ENCODE results near the gene PKLR.
"Not testable (repeated sequence)": the region's sequence is repeated elsewhere in the genome, so short reads cannot be mapped to it uniquely, and the experiment has no call there.

Gene PKLR

DNA sequence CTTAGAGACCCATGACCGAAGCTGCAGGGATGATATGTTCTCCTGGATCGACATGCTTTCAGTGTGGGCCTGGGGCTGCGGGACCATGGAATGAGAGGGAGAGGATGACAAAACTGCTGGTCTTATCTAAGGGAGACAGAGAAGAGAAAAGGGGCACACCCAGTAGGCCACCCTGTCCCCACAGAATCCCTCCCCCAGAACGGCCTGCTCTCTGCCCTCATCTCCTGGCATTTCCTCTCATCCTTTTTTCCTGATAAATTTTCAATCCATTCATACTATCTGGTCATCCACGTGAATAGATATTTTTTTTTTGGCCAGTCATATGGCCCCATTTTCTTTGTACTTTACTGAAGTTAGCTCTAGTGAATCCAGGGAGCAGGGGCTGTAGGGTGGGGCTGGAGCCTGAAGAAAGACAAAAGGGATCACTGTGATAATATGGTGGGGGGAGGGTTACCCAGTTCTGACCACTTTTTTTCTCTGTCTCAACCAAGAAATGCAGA, at the start of gene PKLR:
TSS of gene PKLR (minus strand) at position 97 of the 500 bp plus-strand sequence. CDS start at position 54, 43 bp downstream.
- no peak within 1 kb of the TSS for H3K27ac ChIP-seq (ENCODE audit: low read length)
- peaks cover 3% of the 10 kb centered on the region for H3K4me1 ChIP-seq (ENCODE audit: control insufficient read depth, low read depth, low read length)
- H3K9me3 ChIP-seq (ENCODE audit: control insufficient read depth, low read depth, low read length) = no peaks in the 10 kb centered on the region
- H3K9ac ChIP-seq (ENCODE audit: low read length) = no peak within 1 kb of the TSS
- no peaks in the 10 kb centered on the region for H3K36me3 ChIP-seq (ENCODE audit: control insufficient read depth, low read depth, low read length)
- no peak within 1 kb of the TSS for H3K4me3 ChIP-seq (ENCODE audit: low read length)
- no peaks in the 10 kb centered on the region for H3K27me3 ChIP-seq (ENCODE audit: control insufficient read depth, insufficient read depth, low read length)

DNA sequence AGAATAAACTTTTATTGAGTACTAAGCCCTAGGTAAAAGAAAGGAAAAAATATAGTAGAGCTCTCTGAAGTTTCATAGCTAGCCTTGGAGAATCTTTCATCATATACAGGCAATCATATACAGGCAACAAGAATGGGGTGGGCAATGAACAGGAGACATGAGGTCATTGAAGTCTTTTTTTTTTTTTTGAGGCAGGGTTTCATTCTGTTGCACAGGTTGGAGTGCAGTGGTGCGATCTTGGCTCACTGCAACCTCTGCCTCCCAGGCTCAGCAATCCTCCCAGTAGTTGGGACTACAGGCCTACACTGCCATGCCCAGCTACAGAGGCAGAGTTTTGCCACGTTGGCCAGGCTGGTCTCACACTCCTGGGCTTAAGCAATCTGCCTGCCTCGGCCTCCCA, 41.6 kb upstream of the PKLR start:
- Histone ChIP-seq H3K4me3 (ENCODE audit: low read length) (no peak overlapping the region), H3K27me3 (ENCODE audit: control insufficient read depth, insufficient read depth, low read length) (no peaks in the 10 kb centered on the region), H3K9ac (ENCODE audit: low read length) (no peak overlapping the region), H3K4me1 (ENCODE audit: control insufficient read depth, low read depth, low read length) (no peaks in the 10 kb centered on the region), H3K36me3 (ENCODE audit: control insufficient read depth, low read depth, low read length) (peaks cover 72% of the 10 kb centered on the region), H3K9me3 (ENCODE audit: control insufficient read depth, low read depth, low read length) (no peaks in the 10 kb centered on the region), H3K27ac (ENCODE audit: low read length) (no peak overlapping the region)

DNA sequence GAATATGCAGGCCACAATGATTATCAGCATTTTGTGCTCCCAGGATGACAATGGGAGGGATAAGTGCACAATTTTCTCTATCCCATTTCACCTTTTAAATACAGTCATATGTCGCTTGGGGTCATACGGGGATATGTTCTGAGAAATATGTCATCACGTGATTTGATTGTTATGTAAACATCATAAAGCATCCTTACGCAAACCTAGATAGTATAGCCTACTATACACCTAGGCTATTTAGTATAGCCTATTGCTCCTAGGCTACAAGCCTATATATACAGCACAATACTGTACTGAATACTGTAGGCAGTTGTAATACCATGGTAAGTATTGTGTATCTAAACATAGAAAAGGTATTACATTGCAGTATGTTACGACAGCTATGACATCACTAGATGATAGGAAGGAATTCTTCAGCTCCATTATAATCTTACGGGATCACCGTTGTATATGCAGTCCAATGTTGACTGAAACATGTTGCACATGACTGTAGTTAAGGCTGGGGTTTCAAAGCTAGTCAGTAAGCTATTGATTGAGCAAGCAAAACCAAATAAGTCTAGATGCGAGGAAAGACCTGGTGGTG, 38.4 kb upstream of the PKLR start:
- H3K4me3 ChIP-seq (ENCODE audit: low read length) = no peak overlapping the region
- no peaks in the 10 kb centered on the region for H3K9me3 ChIP-seq (ENCODE audit: control insufficient read depth, low read depth, low read length)
- H3K27me3 ChIP-seq (ENCODE audit: control insufficient read depth, insufficient read depth, low read length) = no peaks in the 10 kb centered on the region
- H3K27ac ChIP-seq (ENCODE audit: low read length) = no peak overlapping the region
- H3K4me1 ChIP-seq (ENCODE audit: control insufficient read depth, low read depth, low read length) = no peaks in the 10 kb centered on the region
- H3K9ac ChIP-seq (ENCODE audit: low read length) = no peak overlapping the region
- H3K36me3 ChIP-seq (ENCODE audit: control insufficient read depth, low read depth, low read length) = peaks cover 69% of the 10 kb centered on the region

DNA sequence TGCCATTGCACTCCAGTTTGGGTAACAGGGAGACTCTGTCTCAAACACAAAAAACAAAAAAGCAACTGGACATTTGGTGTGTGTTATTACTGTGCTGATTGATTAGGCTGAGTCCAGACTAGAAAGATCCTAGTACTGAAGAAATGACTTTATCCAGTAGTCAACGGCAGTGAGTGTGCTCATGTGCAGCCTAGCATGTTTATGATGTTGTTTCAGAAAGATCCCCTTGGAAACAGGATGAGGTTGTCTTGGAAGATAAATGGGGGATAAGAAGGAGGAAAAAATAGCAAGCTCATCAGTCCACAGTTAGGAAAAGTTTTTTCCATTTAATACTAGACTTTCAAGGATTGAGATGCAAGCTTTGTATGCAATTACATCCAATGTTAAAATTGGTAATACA, 33.7 kb upstream of the PKLR start:
- Histone ChIP-seq H3K9me3 (ENCODE audit: control insufficient read depth, low read depth, low read length) (no peaks in the 10 kb centered on the region), H3K9ac (ENCODE audit: low read length) (no peak overlapping the region), H3K4me1 (ENCODE audit: control insufficient read depth, low read depth, low read length) (no peaks in the 10 kb centered on the region), H3K27me3 (ENCODE audit: control insufficient read depth, insufficient read depth, low read length) (no peaks in the 10 kb centered on the region), H3K4me3 (ENCODE audit: low read length) (no peak overlapping the region), H3K36me3 (ENCODE audit: control insufficient read depth, low read depth, low read length) (peaks cover 49% of the 10 kb centered on the region), H3K27ac (ENCODE audit: low read length) (no peak overlapping the region)

DNA sequence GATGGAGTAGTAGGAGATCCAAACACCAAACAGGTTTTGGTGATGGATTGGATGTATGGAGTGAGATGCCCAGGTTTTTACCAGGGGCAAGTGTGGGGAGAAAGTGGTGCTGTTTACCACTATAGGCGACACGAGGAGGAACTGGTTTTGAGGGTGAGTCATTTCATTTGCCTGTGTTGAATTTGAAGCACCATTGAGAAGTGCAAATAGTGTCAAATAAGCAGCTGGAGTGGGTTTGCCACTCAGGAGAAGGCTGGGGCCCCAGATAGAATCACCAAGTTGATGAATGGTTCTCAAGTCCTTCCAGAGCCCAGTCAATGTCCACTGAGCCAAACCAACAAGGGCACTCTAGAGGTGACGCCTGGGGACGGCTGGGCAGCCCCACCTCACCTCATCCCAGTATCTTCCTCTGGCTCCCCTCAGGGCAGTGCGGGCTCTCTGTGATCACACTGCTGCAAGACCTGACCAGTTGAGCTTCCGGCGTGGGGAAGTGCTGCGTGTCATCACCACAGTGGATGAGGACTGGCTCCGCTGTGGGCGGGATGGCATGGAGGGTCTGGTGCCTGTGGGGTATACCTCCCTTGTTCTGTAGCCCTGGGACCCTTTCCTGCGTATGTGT, 28.9 kb upstream of the PKLR start:
- Histone ChIP-seq H3K4me3 (ENCODE audit: low read length) (no peak overlapping the region), H3K9ac (ENCODE audit: low read length) (no peak overlapping the region), H3K36me3 (ENCODE audit: control insufficient read depth, low read depth, low read length) (peaks cover 18% of the 10 kb centered on the region), H3K4me1 (ENCODE audit: control insufficient read depth, low read depth, low read length) (peaks cover 4% of the 10 kb centered on the region), H3K27me3 (ENCODE audit: control insufficient read depth, insufficient read depth, low read length) (no peaks in the 10 kb centered on the region), H3K9me3 (ENCODE audit: control insufficient read depth, low read depth, low read length) (no peaks in the 10 kb centered on the region), H3K27ac (ENCODE audit: low read length) (no peak overlapping the region)

DNA sequence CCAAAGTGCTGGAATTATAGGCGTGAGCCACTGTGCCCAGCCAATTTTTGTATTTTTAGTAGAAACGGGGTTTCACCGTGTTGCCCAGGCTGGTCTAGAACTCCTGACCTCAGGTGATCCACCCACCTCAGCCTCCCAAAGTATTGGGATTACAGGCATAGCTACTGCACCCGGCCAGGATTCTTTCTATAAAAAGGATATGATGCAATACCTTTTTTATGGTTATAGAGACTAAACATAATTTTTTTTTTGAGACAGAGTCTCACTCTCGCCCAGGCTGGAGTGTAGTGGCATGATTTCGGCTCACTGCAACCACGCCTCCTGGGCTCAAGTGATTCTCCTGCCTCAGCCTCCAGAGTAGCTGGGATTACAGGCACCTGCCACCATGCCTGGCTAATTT, 27.6 kb upstream of the PKLR start:
- not testable (repeated sequence) for H3K9me3 ChIP-seq (ENCODE audit: control insufficient read depth, low read depth, low read length); H3K9ac ChIP-seq (ENCODE audit: low read length); H3K27me3 ChIP-seq (ENCODE audit: control insufficient read depth, insufficient read depth, low read length); H3K27ac ChIP-seq (ENCODE audit: low read length); H3K4me3 ChIP-seq (ENCODE audit: low read length); H3K4me1 ChIP-seq (ENCODE audit: control insufficient read depth, low read depth, low read length)
- H3K36me3 ChIP-seq (ENCODE audit: control insufficient read depth, low read depth, low read length) = peaks cover 13% of the 10 kb centered on the region

DNA sequence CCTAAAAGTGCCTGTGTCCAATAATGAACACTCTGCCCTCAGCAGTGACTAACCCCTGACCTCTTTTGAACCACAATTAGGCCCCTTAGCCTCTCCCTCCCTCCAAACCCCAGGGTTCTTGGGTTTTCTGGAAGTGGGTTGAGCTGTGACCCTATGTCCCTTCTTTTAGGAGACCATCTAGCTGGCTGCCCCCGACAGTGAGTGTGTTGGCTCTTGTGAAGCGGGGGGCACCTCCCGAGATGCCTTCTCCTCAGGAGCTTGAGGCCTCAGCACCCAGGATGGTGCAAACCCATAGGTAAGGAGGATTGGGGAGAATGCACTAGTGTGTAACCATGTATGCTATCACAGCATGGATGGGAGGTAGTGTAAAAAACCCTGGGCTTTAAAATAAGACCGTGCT, 26.7 kb upstream of the PKLR start:
- H3K27ac ChIP-seq (ENCODE audit: low read length) = no peak overlapping the region
- H3K27me3 ChIP-seq (ENCODE audit: control insufficient read depth, insufficient read depth, low read length) = no peaks in the 10 kb centered on the region
- peaks cover 13% of the 10 kb centered on the region for H3K36me3 ChIP-seq (ENCODE audit: control insufficient read depth, low read depth, low read length)
- no peak overlapping the region for H3K9ac ChIP-seq (ENCODE audit: low read length)
- H3K9me3 ChIP-seq (ENCODE audit: control insufficient read depth, low read depth, low read length) = no peaks in the 10 kb centered on the region
- H3K4me3 ChIP-seq (ENCODE audit: low read length) = no peak overlapping the region
- H3K4me1 ChIP-seq (ENCODE audit: control insufficient read depth, low read depth, low read length) = peaks cover 4% of the 10 kb centered on the region

DNA sequence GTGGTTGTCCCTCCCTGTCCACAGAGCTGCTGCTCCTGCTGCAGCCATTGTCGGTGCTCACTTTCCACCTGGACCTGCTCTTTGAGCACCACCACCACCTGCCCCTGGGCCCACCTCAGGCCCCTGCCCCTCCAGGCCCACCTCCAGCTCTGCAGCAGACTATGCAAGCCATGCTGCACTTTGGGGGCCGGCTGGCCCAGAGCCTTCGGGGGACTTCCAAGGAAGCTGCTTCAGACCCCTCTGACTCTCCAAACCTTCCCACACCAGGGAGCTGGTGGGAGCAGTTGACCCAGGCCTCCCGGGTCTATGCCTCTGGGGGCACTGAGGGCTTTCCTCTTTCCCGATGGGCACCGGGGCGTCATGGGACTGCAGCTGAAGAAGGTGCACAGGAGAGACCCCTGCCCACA, 25.4 kb upstream of the PKLR start:
- Histone ChIP-seq H3K27me3 (ENCODE audit: control insufficient read depth, insufficient read depth, low read length) (peaks cover 10% of the 10 kb centered on the region), H3K4me1 (ENCODE audit: control insufficient read depth, low read depth, low read length) (peaks cover 14% of the 10 kb centered on the region), H3K36me3 (ENCODE audit: control insufficient read depth, low read depth, low read length) (peaks cover 13% of the 10 kb centered on the region), H3K9me3 (ENCODE audit: control insufficient read depth, low read depth, low read length) (no peaks in the 10 kb centered on the region), H3K4me3 (ENCODE audit: low read length) (no peak overlapping the region), H3K9ac (ENCODE audit: low read length) (no peak overlapping the region), H3K27ac (ENCODE audit: low read length) (no peak overlapping the region)

DNA sequence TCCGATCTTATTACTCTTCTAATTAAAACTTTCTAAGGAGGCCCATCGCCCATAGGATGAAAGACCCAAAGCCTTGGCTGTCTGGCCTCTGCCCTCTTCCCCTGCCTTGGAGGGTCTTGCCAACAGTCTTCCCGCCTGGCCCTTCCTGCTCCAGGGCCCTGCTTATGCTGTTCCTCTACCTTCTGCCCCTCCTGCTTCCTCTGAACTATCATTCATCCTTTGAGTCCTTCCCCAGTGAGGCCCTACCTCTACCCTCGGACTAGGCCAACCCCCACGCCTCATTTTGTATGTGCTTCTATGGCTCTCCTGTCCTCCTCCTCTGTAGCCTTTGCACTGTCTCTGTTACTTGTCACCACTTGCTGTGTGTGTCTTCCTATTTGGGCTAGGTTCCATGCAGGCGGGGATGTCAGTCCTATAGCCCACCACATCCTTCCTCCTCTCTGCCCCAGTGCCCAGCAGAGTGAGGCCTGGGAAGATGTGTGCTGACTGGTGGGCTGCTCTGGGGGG, 24.8 kb upstream of the PKLR start:
- Histone ChIP-seq H3K4me3 (ENCODE audit: low read length) (no peak overlapping the region), H3K4me1 (ENCODE audit: control insufficient read depth, low read depth, low read length) (peaks cover 20% of the 10 kb centered on the region), H3K36me3 (ENCODE audit: control insufficient read depth, low read depth, low read length) (peaks cover 13% of the 10 kb centered on the region), H3K27ac (ENCODE audit: low read length) (no peak overlapping the region), H3K9me3 (ENCODE audit: control insufficient read depth, low read depth, low read length) (no peaks in the 10 kb centered on the region), H3K27me3 (ENCODE audit: control insufficient read depth, insufficient read depth, low read length) (peaks cover 15% of the 10 kb centered on the region), H3K9ac (ENCODE audit: low read length) (no peak overlapping the region)

DNA sequence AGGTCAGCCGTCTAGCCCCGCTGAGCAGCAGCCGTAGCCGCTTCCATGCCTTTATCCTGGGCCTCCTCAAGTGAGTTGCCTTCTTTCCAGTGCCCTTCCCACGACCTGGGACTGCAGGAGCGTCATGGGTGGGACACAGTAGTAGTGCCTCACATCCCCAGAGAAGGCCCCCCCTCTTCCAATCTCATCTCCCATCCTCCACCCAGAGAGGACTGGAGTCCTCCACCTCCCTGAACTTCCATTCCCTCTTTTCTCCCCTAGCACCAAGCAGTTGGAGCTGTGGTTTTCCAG, 24.3 kb upstream of the PKLR start:
- Histone ChIP-seq H3K4me1 (ENCODE audit: control insufficient read depth, low read depth, low read length) (peaks cover 21% of the 10 kb centered on the region), H3K9ac (ENCODE audit: low read length) (peak overlapping the region; percentile 70), H3K9me3 (ENCODE audit: control insufficient read depth, low read depth, low read length) (no peaks in the 10 kb centered on the region), H3K27me3 (ENCODE audit: control insufficient read depth, insufficient read depth, low read length) (peaks cover 16% of the 10 kb centered on the region), H3K4me3 (ENCODE audit: low read length) (peak overlapping the region; percentile 97), H3K36me3 (ENCODE audit: control insufficient read depth, low read depth, low read length) (peaks cover 8% of the 10 kb centered on the region), H3K27ac (ENCODE audit: low read length) (no peak overlapping the region)

DNA sequence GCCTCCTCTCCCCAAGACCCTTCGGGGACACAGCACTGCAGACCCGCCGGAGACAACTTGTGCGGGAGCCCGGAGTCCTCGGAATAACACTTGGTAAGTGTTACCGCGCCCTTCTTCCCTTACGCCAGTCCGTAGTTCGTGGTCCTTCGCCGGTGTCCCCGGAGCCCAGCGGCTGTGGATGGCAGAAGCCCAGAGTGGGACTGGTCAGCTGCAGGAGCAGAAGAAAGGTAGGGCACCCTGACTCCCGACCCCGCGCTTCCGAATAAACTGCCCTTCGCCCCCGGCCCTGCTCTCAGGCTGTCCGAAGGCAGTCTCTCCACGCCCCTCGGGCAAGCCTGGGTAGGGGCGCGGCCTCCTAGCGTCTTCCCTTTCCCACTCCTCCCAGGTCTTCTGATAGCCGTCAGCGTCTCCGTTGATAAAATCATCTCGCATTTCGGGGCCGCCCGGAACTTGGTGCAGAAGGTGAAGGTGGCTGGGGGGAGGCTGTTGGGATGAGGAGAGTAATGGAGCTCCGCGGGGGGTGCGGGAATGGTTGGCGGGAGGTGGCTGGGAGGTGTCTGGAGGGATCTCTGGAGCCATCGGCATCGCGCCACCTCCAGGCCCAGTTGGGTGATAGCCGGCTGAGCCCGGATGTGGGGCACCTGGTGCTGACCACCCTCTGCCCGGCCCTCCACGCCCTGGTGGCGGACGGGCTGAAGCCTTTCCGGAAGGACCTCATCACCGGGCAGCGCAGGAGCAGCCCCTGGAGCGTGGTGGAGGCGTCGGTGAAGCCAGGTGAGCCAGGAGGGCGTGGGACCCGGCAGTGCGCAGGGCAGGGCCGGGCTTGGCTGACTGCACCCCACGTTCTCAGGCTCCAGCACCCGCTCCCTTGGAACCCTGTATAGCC, 23.7 kb upstream of the PKLR start:
- Histone ChIP-seq H3K36me3 (ENCODE audit: control insufficient read depth, low read depth, low read length) (peaks cover 3% of the 10 kb centered on the region), H3K4me3 (ENCODE audit: low read length) (peak overlapping the region; percentile 97), H3K9me3 (ENCODE audit: control insufficient read depth, low read depth, low read length) (no peaks in the 10 kb centered on the region), H3K9ac (ENCODE audit: low read length) (peak overlapping the region; percentile 70), H3K4me1 (ENCODE audit: control insufficient read depth, low read depth, low read length) (peaks cover 21% of the 10 kb centered on the region), H3K27me3 (ENCODE audit: control insufficient read depth, insufficient read depth, low read length) (peaks cover 16% of the 10 kb centered on the region), H3K27ac (ENCODE audit: low read length) (no peak overlapping the region)

Measured in iPS-18a (cell line).